ENCODE measurements around the gene IFT74.

IFT74 gene

DNA sequence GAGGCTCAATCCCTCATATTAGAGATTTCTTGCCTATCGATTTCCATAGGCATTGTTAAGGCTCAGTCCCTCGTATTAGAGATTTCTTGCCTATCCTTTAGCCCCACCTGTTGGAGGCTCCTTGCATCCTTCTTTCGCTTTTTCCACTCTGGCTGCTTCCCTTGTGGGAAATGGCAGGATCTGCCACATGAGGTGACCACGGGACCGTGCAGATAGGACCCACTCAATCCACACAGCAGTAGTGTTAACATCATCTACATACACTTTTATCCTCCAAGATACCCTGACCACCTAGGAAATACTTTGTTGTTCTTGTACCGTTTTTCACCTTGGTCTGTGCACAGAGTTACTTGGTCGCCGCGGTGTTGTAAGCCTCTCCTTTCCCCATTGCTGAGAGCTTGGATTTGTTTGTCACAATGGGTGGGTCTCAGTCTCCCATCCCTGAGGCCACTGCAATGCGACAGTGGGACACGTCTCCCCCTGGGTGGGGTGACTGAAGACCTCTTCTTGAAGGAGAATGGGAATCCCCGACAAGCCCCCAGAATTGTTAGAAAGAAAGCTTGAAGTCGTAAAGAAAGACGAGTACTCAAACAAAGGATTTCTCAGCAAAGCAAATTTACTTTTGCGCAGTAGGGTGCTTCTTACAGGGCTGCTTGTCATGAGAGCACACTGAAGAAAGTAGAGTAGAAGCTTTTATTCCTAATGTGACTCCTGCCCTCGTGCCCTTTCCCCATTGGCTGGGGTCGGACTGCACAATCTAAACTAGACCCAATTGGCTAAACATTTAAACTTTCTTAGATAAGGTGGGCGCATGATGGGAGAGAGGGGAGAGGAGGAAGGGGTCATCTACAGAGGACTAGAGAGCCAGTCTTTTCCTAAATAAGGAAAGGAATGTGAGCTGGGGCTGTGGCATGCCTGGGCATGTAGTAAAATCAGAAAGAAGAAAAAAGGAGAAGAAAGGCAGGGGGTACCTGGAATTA, 19.8 kb downstream of the IFT74 start:
- no peak for DNase-seq

DNA sequence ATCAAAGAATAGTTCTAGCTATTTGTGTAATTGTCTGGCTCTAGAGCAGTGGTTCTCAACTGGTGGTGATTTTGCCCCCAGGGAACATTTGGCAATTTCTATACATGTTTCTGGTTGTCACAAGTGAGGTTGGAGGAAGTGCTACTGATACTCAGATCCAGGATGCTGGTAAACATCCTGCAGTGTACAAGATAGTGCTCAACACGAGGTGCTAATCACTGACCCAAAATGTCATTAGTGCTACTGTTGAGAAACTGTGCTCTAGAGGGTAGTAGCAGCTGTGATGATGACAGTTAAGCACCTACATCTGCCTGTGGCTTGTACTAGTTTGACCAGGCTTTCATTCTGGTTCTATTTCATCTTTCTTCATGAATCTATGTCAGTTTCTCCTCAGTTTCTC, 27.1 kb downstream of the IFT74 start:
- no peak for DNase-seq

DNA sequence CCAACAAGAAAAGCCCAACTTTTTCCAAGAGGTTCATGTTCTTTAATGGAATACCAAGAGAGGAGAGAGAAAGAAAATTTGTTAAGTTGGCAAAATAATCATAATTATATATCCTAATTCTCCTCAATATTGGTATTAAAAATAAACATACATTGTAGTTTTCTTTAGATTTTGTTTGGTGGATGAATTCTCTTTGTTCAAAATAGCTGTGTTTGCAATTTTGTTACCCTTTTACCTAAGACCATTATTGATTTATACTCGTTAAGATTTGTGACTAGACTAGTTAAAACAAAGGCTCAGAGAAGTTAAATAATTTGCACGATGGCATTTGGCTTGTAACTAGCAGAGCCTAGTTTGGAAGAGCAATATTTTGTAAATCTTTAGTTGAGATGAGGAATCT, 39.6 kb downstream of the IFT74 start:
- DNase-seq: no peak

DNA sequence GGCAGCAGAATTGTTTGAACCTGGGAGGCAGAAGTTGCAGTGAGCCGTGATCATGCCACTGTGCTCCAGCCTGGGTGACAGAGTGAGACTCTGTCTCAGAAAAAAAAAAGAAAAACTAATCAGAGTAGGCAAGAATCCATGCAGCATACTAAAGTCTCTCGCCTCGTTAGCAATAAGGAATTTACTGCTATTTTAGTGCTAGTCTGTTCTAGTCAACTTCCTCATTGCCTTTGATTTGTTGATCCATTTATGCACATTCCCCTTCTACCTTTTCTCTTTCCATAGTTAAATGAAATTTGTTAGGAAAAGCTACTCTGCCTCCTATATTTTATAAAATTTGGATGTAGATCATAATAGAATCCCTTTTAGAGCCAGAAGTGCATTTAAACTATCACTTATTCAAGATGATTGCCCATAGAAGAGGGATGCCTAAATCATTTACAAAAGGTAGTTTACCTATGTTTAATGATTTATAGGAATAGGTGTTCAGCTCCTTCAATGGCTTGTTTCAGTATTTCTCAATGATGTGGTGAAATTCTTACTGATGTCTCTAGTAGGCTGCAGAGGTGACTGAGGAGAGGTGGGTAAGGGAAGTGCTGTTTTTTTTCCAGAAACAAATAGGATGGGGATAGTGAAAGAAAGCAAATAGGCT, 47.3 kb downstream of the IFT74 start:
- no peak for DNase-seq

DNA sequence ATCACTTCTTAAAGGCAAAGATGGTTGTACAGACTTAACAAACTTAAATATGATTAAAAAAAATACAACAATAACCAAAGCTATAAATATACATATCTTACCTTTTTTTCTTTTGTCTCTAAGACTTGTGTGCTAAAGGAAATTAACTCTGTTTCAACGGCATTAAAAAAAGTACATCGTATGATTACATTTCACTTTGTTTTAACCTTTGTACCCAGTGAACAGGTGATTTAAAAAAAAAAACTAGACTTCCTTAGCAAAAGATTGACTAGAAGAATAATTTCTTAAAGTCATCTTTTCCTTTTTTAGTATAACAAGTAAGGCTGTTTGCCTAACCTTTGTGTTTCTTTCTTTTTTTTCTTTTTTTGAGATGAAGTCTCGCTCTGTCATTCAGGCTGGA, 49.3 kb downstream of the IFT74 start, which contains the start of gene LRRC19:
TSS of gene LRRC19 (minus strand) at position 182 of the 400 bp plus-strand sequence. CDS start 5,978 bp downstream, outside the sequence.
- DNase-seq: no peak

DNA sequence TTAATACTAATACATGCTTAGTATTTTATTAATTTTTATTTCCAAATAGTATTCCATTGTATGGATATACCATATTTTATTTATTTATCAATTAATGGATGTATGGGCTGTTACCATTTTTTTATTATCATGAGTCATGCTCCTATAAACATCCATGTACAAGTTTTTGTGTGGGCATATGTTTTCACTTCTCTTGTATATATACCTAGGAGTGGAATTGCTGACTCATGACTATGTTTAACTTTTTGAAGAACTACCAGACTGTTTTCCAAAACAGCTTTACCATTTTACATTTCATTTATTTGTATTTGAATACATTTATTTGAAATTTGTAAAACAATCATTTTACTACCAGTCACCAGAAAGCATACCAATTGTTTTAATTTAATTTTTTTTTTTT, 63.4 kb downstream of the IFT74 start:
- DNase-seq: no peak

DNA sequence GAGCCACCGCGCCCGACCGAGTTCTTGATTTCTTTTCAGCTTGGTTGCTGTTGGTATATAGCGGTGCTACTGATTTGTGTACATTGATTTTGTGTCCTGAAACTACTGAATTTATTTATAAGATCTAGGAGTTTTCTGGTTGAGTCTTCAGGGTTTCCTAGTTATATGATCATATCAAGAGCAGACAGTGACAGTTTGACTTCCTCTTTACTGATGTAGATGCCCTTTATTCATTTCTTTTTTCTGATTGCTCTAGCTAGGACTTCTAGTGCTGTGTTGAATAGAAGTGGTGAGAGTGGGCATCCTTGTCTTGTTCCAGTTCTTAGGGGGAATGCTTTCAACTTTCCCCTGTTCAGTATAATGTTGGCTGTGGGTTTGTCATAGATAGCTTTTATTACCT, 66.7 kb downstream of the IFT74 start:
- no peak for DNase-seq

DNA sequence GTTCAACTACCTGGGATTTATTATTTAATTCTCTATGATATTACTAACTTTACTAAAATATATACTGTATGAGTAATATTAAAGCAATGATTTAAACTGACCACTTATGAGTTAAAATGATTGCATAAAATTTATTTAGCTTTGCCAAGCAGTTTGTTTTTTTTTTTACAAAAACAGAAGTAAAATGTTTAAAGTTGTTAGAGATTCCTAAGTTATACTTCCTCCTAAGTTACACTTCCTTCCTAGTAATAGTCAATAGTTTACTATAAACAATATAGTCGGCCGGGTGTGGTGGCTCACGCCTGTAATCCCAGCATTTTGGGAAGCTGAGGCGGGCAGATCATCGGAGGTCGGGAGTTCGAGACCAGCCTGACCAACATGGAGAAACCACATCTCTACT, 73.0 kb downstream of the IFT74 start:
- DNase-seq: no peak

DNA sequence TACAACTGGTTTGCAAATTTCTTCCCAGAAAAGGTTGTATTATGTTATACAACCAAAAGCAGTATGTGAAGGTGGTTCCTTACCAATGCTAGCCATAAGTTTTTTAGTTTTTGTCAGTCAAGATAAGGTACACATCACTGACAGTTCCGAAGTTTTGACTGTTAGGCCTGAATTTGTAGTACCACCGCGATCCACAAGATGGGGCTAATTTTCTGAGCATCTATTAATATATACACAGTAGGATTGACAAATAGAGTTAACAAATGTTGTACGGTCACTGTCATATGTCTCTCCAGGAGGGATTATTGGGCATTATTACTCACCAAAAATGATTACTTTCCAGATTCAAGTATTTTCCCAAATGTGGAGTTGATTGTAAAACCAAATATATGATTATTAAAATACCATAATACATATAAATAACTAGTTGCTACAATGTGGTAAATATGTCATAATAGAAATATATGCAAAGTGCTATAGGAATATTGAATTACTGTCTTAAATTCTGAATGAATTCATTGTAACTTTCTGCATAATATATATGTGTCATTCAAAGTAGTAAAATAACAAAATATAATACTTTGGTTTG, 77.7 kb downstream of the IFT74 start:
- peak; percentile 14 for DNase-seq

DNA sequence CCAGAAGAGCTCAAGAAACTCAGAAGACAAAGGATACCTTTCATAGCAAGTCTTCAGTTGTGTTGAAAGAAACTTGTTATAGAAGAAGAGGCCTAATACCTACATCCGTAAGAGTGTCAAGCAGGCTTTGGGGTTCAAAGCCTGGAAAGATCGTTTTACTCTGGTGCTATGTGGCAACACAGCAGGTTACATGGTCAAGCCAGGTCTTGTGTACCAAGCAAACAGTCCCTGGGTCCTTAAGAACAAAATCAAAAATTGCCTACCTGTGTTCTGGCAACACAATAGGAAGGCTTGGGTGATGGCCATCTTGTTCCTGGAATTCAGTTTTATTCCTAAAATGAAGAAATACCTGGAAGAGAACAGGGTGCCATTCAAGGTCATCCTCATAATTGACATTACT, 81.3 kb downstream of the IFT74 start:
- no peak for DNase-seq

DNA sequence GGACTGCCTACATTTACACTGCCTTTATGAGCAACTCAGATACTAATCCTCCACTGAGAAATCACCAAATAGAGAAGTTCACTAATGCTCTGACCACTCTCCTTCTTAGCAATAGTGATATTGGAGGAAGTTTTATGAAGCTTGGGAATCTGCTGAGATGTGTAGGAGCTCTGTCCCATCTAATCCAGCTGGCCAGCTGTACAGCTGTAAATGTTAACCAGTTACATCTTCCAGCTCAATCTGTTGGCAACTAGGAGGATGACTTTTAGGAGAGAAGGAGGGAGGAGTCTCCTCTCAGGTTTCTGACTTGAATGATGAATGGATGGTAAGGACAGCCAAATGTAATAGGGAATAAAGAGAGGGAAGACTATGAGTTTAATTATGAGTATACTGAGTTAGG, 85.5 kb downstream of the IFT74 start:
- no peak for DNase-seq

DNA sequence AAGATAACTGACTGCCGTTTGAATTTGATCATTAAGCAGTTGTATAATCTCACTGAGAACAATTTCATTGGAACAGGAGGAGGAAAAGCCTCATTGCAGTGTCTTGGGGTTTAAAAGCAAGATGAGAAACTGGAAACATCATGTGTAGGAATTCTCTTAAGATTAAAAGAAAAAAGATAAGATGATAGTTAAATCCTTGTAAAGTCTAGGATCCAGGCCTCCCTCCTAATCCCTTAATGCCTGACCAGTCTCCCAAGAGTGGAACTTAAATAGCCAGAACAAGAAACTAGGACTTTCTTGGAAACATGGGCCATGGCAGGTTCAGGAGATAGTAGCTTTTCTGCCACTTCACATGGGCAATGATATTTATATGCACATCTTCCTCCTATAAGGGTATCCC, 86.3 kb downstream of the IFT74 start:
- DNase-seq: no peak

DNA sequence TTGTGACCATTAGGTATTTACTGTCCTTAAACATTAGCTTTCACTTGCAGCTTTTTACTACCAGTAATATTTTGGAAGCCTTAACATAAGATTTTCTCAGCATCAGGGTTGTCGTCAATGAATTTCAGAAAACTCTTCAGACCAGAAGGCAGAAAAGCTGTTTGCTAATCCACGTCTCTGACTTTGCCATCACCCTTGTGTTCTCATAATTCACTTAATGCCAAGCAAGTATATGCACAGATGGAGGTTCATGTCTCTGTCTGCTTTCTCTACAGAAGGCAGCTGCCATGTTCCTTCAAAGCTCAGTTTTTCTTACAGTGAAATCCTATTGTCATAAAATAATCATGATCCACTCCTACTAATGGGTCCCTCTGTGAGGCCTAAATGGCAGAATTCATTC, 87.0 kb downstream of the IFT74 start:
- DNase-seq: no peak

DNA sequence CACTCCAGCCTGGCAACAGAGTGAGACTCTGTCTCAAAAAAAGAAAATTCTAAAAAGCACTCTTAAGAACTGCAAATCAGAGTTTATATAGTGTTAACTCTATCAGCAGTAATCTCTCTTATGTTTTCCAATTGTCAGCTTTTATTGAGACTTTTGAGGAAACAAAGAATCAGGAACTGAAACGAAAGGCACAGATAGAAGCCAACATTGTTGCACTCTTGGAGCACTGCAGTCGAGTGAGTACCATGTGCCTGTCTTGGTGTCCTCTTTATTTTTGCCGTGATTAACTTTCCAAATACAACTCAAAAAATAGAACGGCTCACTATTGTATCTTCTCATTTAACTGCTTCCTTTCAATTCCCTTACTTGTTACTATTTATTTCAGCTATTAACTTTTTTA, 90.9 kb downstream of the IFT74 start:
- DNase-seq: no peak

DNA sequence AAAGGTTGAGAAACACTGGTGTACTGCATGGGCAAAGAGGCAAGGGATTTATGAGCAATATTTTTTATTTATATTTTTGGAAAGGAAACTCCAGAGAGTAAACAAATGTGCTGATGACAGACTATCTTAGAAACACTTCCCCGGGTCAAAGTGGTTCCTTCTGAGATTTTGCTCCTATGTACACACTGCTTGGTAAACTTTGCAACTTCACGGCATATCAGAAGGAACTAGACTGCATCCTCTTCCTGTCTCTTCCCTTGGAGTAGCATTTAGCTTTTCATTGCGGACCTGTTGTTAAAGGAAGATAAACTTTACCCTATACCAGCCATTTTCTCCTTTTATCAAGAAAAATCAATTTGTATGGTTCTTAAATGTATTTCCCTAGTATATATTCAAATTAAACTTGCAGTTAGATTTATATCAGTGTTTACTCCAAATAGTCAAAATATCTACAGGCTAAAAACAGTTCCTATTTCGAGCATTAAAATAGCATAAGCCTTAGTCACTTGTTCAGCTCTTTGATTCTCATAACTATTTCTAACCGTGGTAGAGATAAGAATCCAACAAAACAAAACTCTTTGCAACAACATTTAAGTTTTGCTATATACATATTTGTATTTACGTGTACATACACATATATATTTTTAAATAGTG, 97.3 kb downstream of the IFT74 start:
- no peak for DNase-seq

DNA sequence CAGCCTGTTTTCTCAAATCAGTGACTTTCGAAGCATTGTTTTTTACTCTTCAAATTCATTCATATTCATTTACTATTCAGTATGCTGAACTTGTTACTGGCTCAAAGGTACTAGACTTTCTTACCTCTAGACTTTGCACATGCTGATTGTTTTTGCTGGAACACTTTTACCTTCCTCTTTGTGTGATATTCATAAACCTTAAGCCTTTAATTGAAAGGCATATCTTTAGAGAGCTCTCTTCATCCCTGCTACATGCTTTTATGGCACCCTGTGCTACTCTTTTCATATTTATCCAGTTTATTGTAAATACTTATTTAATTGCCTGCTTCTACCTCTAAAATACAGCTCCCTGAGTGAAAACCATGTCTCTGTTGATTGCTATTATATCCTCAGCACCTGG, 97.9 kb downstream of the IFT74 start:
- DNase-seq: no peak

DNA sequence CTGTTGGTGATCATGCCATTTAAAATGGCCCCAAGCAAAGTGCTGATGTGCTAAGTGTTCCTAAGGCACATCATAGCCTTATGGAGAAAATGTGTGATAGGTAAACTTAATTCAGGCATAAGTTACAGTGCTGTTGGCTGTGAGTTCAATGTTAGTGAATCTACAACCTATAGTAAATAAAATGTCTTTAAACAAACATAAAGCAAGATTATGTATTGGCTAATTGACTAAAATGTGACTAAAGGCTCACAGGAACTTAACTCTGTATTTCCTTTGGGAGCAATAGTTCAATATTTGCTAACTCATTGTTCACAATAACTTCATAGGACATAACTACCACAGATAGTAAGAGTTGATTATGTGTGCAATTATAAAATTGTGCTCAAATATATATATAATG, 98.6 kb downstream of the IFT74 start:
- no peak for DNase-seq

DNA sequence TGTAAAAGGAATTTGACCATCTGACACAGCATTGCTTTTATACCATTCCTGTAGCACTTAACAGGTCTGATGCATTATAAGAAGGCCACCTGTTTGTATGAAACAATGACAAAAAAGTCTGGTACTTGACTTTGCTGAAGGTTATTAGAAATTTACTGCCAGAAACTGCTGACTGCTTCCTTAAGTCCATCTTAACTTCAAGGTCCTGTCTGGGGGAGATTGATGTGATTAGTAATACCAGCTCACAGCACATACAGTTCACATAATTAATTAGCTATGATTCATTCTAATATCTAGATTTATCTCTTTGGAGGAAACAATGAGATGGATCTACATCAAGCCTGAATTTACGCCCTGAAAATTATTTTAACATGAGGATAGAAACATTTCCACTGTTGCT, 103.2 kb downstream of the IFT74 start:
- DNase-seq: no peak

DNA sequence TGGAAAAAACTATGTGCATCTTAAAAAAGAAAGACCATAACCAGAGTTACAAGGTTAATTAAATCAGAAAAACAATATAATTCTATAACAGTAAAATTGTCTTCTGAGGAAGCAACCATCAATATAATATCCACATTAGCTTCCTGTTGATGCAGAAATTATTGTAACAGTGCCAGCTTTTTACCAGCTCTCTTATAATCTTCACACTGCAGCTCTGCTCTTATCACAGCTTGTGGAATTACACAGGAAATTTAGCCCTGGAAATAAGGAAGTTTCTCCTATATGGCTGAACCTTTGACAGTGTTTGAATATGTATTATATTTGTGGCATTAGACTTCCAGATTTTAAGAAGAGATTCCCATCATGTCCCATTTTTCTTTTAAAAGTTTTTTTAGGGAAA, 103.7 kb downstream of the IFT74 start:
- DNase-seq: no peak

DNA sequence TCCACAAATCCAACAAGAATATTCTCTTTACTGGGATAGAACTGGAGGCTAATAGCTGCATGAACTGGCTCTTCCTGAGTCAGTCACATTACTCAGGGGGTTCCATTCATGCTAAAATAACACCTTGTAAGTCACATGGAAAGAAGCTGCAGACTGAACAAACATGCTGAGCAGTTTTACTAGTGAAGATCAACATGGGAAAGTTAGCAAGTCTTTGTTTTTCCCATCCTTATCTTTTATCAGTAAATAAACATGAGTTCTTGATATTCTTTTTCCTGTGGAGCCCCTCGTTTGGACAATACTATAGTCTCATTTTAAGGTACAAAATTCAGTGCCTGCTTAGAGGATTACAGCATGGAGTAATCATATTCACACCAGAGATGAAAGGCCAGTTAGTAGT, 109.1 kb downstream of the IFT74 start:
- no peak for DNase-seq

DNA sequence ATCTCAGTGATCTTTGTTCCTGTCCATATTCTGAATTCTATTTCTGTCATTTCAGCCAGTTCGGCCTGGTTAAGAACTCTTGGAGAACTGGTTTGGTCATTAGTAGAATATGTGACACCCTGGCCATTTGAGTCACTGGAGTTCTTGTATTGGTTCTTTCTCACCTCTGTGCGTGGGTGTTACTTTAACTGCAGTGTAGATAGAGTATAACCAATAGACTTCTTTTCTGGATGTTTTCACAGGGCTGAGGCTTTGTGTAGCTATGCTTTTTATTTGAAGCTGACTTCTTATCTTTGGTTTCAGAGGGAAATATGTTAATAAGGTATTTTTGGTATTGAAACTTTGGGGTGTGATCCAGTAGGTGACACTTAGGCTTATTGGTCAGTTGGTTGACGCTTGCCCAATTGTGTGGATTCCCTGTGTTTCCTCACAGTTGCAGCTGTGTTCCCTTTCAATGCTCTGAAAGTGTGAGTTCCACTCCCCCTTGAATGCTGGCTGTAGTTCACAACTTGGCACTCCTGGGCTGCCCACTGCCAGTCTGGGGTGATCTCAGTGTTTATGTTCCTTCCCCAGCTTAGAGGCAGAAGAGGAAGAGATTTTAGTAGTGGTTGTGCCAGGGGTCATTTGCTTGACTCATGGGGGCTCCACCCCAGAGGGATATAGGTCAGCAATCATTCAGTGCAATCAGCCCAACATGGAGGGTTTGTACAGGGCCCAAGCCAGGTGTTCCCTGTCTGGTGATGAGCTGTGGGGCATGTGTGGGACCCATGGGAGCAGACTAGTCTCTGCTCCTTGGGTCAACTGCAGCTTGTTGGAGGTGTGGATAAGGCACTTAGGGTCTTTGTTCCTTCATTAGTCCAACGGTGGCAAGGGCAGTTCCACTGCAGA, 117.9 kb downstream of the IFT74 start:
- DNase-seq: no peak

DNA sequence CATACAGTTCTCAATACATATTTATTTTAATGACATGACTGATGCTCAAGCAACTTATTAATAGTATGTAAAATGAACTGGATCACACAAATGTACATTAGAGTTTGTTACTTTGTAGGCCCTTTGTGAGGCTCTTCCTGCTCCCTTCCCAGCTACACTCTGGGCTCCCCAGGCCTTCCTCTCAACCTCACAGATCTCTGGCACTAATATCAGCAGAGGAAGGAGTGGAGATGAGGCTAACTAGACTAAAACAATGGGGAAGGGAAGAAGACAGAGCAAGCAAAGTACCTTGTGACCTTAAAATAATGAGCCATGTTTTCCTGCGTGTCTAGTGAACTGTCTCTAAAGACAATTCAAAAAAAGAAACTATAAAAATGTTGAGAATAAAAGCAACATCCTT, 122.5 kb downstream of the IFT74 start:
- no peak for DNase-seq

All from retina (tissue), 1 donor.